ENCODE results near the gene MEI1.
"Not testable (repeated sequence)": the region's sequence is repeated elsewhere in the genome, so short reads cannot be mapped to it uniquely, and the experiment has no call there.

MEI1 gene

GRCh38 chr22:41699264-41700107, at the start of gene MEI1:
TSS of gene MEI1 (plus strand) at chr22:41699503. CDS start at chr22:41699539, 36 bp downstream.
- DNase-seq, result peak; percentile 91

- DNase-seq, result no peak
These were observed 49.1 kb upstream of the MEI1 start for GRCh38 chr22:41650229-41650628.

- no peak for DNase-seq
These were observed 48.5 kb upstream of the MEI1 start for GRCh38 chr22:41650821-41651220.

- DNase-seq, result no peak
These were observed 45.0 kb upstream of the MEI1 start for GRCh38 chr22:41654322-41654721.

GRCh38 chr22:41656556-41656955, 42.7 kb upstream of the MEI1 start:
- DNase-seq, result no peak

GRCh38 chr22:41657709-41658108, 41.6 kb upstream of the MEI1 start:
- no peak for DNase-seq

- no peak for DNase-seq
These were observed 40.4 kb upstream of the MEI1 start for GRCh38 chr22:41658869-41659268.

GRCh38 chr22:41659941-41660340, 39.4 kb upstream of the MEI1 start:
- DNase-seq, result no peak

- DNase-seq, result no peak
These were observed 38.9 kb upstream of the MEI1 start for GRCh38 chr22:41660416-41660815.

- DNase-seq, result no peak
These were observed 38.2 kb upstream of the MEI1 start for GRCh38 chr22:41661088-41661487.

GRCh38 chr22:41661713-41662112, 37.6 kb upstream of the MEI1 start:
- no peak for DNase-seq

- not testable (repeated sequence) for DNase-seq
These were observed 35.7 kb upstream of the MEI1 start for GRCh38 chr22:41663594-41663993.

- no peak for DNase-seq
These were observed 34.8 kb upstream of the MEI1 start for GRCh38 chr22:41664490-41664889.

- DNase-seq, result no peak
These were observed 34.4 kb upstream of the MEI1 start for GRCh38 chr22:41664951-41665350.

- DNase-seq, result no peak
These were observed 30.1 kb upstream of the MEI1 start for GRCh38 chr22:41668971-41669911.

- not testable (repeated sequence) for DNase-seq
These were observed 27.2 kb upstream of the MEI1 start for GRCh38 chr22:41672096-41672495.

- DNase-seq, result no peak
These were observed 26.4 kb upstream of the MEI1 start for GRCh38 chr22:41672780-41673509.

GRCh38 chr22:41674846-41675340, 24.4 kb upstream of the MEI1 start:
- DNase-seq, result no peak

GRCh38 chr22:41676134-41676533, 23.2 kb upstream of the MEI1 start:
- no peak for DNase-seq

GRCh38 chr22:41681616-41682015, 17.7 kb upstream of the MEI1 start:
- DNase-seq, result peak; percentile 53

GRCh38 chr22:41682033-41682807, 17.1 kb upstream of the MEI1 start:
- DNase-seq, result peak; percentile 88

GRCh38 chr22:41683052-41683451, 16.3 kb upstream of the MEI1 start:
- DNase-seq, result no peak
